DND-41 (cell line): ENCODE results near the gene PCDHGB3.

ENCODE experiments used
- EZH2 ChIP-seq: IDR thresholded peaks from 3 replicates; pipeline ENCODE4 v1.6.1; 2012; ENCODE audit warnings: borderline replicate concordance, low read depth, mild to moderate bottlenecking, moderate library complexity, low read length, inconsistent platforms; ENCODE audit not compliant: severe bottlenecking
- TF ChIP-seq, protein P1 (sequence below): IDR thresholded peaks from 2 replicates; pipeline ENCODE4 v1.5.1; 2012; ENCODE audit warnings: borderline replicate concordance, low read length, moderate library complexity, mild to moderate bottlenecking; ENCODE audit not compliant: poor library complexity, severe bottlenecking; ENCODE audit errors: extremely low read depth

DNA sequence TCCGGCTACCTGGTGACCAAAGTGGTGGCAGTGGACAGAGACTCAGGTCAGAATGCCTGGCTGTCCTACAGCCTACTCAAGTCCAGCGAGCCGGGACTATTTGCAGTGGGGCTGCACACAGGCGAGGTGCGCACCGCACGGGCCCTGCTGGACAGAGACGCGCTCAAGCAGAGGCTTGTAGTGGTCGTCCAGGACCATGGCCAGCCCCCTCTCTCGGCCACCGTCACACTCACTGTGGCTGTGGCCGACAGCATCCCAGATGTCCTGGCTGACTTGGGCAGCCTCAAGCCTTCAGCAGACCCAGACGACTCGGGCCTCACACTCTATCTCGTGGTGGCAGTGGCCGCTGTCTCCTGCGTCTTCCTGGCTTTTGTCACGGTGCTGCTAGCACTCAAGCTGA lies 13.1 kb upstream of the PCDHGB3 start:
- TF ChIP-seq, protein P1, sequence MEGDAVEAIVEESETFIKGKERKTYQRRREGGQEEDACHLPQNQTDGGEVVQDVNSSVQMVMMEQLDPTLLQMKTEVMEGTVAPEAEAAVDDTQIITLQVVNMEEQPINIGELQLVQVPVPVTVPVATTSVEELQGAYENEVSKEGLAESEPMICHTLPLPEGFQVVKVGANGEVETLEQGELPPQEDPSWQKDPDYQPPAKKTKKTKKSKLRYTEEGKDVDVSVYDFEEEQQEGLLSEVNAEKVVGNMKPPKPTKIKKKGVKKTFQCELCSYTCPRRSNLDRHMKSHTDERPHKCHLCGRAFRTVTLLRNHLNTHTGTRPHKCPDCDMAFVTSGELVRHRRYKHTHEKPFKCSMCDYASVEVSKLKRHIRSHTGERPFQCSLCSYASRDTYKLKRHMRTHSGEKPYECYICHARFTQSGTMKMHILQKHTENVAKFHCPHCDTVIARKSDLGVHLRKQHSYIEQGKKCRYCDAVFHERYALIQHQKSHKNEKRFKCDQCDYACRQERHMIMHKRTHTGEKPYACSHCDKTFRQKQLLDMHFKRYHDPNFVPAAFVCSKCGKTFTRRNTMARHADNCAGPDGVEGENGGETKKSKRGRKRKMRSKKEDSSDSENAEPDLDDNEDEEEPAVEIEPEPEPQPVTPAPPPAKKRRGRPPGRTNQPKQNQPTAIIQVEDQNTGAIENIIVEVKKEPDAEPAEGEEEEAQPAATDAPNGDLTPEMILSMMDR, result no peak
- TF ChIP-seq EZH2, result no peak
